ENCODE results near the gene PPP4R3A.
"Not testable (repeated sequence)": the region's sequence is repeated elsewhere in the genome, so short reads cannot be mapped to it uniquely, and the experiment has no call there.

PPP4R3A gene

GRCh38 chr14:91503000-91503504 is 7.1 kb downstream of the PPP4R3A start:
- no peak for DNase-seq (ENCODE audit: low read depth in 3 of 3)

- no peak for DNase-seq (ENCODE audit: low read depth in 3 of 3)
Observed at GRCh38 chr14:91501951-91502930, 7.9 kb downstream of the PPP4R3A start.

DNA sequence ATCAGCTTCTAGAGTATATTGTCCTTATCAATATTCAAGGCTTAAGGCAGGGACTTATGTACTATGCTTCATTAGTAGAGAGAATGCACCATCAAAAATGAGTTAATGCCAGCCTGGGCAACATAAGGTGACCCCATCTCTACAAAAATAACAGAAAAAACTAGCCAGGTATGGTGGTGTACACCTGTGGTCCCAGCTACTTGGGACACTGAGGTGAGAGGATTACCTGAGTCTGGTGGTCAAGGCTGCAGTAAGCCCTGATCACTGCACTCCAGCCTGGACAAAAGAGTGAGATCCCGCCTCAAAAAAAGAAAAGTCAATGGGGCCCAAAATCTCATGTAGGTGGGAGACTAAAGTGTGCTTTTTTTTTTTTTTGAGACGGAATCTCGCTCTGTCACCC is 8.8 kb downstream of the PPP4R3A start:
- no peak for DNase-seq (ENCODE audit: low read depth in 3 of 3)

DNA sequence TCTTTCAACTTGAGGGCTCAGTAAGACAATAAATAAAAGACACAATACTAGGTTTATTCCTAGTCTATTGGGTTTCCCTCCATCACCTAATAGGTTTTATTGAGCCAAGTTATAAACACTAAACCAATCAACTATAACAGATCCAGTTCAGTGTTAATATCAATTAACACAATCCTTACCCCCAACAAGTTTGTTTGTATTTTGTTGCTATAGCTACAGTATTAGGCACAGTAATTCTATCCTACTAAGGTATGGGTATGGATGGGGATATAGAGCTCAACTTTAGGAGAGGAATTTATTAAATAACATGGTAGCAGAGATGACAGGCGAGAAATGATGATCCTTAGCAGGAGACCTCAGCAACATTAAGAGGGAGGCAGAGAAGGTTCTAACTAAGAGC is 13.3 kb downstream of the PPP4R3A start:
- no peak for DNase-seq (ENCODE audit: low read depth in 3 of 3)

DNA sequence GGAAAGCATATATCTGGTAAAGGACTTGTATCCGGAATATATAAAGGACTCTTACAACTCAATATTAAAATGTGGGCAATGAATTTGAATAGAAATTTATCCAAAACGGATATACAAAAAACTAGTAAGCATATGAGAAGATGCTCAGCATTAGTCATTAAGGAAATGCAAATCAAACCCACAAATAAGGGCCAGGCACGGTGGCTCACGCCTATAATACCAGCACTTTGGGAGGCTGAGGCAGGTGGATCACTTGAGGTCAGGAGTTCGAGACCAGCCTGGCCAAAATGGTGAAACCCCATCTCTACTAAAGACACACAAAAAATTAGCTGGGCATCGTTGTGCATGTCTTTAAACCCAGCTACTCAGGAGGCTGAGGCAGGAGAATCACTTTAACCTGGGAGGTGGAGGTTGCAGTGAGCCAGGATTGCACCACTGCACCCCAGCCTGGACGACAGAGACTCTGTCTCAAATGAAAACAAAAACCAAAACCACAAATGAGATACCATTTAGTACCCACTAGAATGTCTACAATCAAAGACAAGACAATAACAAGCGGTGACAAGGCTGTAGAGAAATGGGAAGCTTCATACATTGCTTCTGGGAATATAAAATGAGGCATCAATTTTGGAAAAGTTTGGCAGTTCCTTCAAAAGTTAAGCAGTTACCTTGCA is 15.6 kb downstream of the PPP4R3A start:
- not testable (repeated sequence) for DNase-seq (ENCODE audit: low read depth in 3 of 3)

DNA sequence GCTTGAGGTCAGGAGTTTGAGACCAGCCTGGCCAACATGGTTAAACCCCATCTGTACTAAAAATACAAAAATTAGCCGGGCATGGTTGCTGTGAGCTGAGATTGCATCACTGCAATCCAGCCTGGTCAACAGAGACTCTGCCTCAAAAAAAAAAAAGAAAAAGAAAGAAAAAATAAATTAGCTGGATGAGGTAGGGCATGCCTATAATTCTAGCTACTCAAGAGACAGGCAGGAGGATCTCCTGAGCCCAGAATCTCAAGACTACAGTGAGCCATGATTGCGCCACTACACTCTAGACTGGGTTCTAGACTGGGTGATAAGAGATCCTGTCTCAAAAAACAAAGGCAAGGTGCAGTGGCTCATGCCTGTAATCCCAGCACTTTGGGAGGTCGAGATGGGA is 16.9 kb downstream of the PPP4R3A start:
- DNase-seq (ENCODE audit: low read depth in 3 of 3) = no peak

DNA sequence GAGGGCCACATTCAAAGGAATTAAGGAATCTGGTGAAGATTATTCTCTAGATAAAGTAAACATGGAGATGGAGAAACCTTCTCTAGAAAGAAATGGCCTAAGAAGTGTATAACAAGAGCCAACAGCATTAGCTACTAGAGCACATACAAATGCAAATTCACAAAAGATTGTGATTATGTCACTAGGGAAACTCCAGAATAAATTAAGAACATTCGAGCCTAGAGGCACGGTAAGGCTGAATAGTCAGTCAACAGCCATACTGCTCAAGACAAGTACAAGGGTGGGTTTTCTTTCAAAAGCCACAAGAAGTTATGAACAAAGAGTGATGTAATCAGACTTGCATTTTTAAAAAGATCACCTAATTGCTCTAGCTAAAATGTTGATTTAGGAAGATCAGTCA is 25.4 kb downstream of the PPP4R3A start:
- no peak for DNase-seq (ENCODE audit: low read depth in 3 of 3)

GRCh38 chr14:91484186-91484585 is 25.9 kb downstream of the PPP4R3A start:
- DNase-seq (ENCODE audit: low read depth in 3 of 3) = no peak

DNA sequence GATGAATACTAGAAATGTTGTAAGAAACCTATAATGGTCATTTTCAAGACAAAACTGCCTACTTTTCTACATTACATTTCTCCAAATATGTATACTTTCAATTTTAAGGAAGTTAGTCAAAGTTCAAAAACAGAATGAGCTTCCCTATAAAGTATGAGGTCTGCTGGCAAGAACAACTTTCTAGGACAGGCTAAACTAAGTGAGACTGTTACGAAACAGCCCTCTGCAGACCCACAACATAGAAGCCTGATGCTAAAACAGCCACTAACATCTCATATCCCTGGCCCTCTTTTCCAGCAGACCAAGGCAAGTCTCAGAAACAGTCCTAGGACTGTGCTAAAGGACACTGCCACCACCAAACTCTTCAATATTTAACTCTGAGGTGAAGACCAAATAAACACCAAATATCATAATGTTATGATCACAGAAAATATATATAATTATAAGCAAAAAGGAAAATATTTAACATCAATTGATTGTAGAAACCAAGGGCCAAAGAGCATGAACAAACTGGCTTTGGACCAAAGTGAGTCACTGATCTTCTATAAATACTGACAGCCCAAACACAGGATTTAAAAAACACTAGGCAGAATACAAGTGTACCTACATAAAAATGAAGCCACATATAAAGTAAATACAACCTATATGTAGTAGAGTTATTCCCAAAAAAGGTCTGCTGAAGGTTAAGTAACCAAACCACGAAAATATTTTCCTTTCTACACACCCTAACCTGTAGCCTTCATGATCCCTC is 27.7 kb downstream of the PPP4R3A start:
- DNase-seq (ENCODE audit: low read depth in 3 of 3) = no peak

GRCh38 chr14:91477388-91477787 is 32.7 kb downstream of the PPP4R3A start:
- no peak for DNase-seq (ENCODE audit: low read depth in 3 of 3)

GRCh38 chr14:91473046-91473445 is 37.1 kb downstream of the PPP4R3A start:
- no peak for DNase-seq (ENCODE audit: low read depth in 3 of 3)

DNA sequence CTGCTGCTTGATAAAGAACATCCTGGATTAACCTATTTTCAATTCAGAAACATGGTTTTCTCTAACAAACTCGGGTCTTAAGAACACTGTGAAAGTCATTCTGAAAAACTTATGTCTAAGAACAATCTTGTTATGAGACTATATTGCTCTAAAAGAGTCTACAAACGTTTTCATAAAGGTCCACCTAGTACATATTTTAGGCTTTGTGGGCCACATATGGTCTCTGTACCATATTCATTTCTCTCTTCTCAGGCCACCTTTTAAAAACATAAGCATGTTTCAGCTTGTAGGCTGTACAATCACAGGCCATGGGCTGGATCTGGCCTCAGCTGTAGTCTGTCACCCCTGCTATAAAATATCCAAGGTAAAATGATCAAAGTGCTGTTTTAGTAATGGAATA is 39.9 kb downstream of the PPP4R3A start:
- no peak for DNase-seq (ENCODE audit: low read depth in 3 of 3)

- DNase-seq (ENCODE audit: low read depth in 3 of 3) = no peak
Observed at GRCh38 chr14:91466192-91466591, 43.9 kb downstream of the PPP4R3A start.

DNA sequence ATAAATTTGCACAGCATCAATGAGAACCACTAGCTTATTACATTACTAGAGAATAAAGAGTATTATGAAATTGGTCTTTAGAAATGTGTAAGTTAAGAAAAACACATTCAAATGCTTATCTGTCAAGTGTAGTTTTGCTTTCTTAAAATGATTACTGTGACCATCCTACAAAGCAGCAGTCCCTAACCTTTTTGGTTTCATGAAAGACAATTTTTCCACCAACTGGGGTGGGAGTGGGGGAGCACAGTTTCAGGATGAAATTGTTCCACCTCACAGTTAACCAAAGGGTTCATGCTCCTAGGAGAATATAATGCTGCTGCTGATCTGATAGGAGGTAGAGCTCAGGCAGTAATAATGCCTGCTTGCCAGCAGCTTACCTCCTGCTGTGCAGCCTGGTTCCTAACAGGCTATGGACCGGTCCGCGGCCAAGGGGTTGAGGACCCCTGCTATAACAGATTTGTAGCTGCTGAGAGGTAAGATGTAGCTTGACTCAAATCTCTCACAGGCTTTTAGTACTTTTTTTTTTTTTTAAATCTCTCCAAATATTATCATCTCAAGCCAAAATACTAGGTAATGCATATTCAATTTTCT is 45.4 kb downstream of the PPP4R3A start:
- DNase-seq (ENCODE audit: low read depth in 3 of 3) = no peak

DNA sequence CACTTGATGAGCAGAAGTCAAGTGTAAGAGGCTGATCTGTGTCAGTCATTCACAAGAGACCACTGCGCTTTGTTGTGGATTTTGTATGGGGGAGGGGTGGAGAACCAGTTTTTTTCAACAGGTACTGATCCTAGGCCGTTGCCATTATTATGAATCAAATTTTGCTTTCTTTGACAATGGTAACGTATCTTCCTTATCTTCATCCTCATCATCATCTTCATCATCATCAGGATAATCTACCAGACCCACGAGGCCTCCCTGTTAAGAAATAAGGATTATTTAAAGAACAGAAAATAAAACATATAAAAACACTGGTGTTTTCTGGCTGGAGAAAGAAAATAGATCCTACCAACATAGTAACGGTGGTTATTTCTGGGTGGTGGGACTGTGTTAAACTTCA is 51.5 kb downstream of the PPP4R3A start:
- DNase-seq (ENCODE audit: low read depth in 3 of 3) = no peak

GRCh38 chr14:91456283-91456682 is 53.8 kb downstream of the PPP4R3A start:
- no peak for DNase-seq (ENCODE audit: low read depth in 3 of 3)

- no peak for DNase-seq (ENCODE audit: low read depth in 3 of 3)
Observed at GRCh38 chr14:91454580-91454979, 55.5 kb downstream of the PPP4R3A start.

GRCh38 chr14:91454155-91454554 is 56.0 kb downstream of the PPP4R3A start:
- DNase-seq (ENCODE audit: low read depth in 3 of 3) = no peak

DNA sequence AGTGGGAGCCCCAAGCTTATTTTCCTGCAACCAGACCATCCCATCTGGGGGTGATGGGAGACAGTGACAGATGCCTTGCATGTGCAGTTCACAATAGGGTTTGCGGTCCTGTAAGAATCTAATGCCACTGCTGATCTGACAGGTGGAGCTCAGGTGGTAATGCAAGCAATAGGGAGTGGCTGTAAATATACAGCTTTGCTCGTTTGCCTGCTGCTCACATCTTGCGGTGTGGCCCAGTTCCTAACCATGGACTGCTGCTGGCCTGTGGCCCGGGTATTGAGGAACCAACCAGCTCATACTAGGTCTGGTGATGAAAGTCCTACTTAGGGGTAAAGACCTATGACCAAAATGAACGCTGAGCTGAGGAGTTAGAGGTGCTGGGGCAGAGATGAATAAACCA is 56.4 kb downstream of the PPP4R3A start:
- no peak for DNase-seq (ENCODE audit: low read depth in 3 of 3)

- DNase-seq (ENCODE audit: low read depth in 3 of 3) = no peak
Observed at GRCh38 chr14:91444335-91445020, 65.6 kb downstream of the PPP4R3A start.

- DNase-seq (ENCODE audit: low read depth in 3 of 3) = no peak
Observed at GRCh38 chr14:91439345-91439744, 70.8 kb downstream of the PPP4R3A start.
